ENCODE measurements around the gene HMOX1. TPM values are rescaled to one million over a fixed set of nuclear protein-coding genes. Genes with fewer than 3 reads are reported as not detected.

Gene HMOX1
- total RNA-seq, 1 experiment from 2014 or later = 93.0 TPM

DNA sequence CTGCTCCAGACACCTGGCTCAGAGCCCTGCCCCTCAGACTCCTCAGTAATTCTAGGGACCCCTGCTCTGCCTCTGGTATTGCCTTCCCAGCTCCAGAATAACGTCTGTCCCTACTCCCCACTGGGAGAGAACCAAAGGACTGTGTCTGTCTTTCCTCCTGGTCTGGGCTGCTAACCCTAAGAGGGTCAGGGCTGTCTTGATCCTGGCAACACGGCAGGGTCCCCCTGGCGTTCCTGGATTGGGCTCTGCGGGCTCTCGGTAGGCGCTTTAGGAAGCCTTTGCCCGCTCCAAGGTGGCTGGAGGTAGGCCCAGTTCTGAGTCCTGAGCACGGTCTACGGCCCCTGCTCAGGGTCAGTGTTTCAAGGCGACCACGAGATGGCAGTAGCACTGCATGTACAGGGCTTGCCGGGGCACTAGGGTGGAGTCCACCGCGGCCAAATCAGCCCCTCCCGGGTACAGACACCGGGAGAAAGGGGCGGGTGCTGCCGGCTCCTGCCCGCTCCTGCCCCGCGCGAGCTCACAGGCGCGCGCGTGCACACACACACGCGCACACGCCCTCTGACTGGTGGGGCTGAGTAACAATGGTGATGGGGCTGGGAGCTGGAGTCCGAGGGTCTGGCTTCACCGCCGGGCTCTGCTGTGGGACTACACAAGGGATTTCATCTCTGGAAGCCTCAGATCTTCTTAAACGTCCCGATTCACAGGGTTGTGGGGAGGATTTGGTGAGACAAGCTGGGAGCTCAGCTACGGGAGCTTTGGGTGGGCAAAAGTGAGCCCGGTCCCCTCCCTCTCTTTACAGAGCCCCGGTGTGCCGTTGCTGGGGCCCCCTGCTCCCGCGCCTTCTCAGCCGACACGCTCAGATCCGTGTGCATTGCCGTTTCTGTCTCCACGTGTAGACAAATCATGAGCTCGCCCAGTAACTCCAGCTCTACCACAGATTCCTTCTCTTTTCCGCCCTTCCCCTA lies 30.1 kb upstream of the HMOX1 start:
- no peaks in the 10 kb centered on the region for H3K27me3 ChIP-seq (replicated peaks; ENCODE audit: control insufficient read depth, insufficient read depth, low read length)
- peak overlapping the region; percentile 43 for H3K4me3 ChIP-seq (ENCODE audit: low read depth, low read length)
- H3K9me3 Mint-ChIP-seq (ENCODE audit: unreplicated experiment) = no peaks in the 10 kb centered on the region
- intact Hi-C loops (cut with micrococcal nuclease; ENCODE audit: unreplicated experiment) = loop anchor here (1.0 to 5.0 kb wide), 6 partner anchors 30 to 272 kb away; partner anchors contain the start of gene HMOX1
- TF ChIP-seq, protein P1, sequence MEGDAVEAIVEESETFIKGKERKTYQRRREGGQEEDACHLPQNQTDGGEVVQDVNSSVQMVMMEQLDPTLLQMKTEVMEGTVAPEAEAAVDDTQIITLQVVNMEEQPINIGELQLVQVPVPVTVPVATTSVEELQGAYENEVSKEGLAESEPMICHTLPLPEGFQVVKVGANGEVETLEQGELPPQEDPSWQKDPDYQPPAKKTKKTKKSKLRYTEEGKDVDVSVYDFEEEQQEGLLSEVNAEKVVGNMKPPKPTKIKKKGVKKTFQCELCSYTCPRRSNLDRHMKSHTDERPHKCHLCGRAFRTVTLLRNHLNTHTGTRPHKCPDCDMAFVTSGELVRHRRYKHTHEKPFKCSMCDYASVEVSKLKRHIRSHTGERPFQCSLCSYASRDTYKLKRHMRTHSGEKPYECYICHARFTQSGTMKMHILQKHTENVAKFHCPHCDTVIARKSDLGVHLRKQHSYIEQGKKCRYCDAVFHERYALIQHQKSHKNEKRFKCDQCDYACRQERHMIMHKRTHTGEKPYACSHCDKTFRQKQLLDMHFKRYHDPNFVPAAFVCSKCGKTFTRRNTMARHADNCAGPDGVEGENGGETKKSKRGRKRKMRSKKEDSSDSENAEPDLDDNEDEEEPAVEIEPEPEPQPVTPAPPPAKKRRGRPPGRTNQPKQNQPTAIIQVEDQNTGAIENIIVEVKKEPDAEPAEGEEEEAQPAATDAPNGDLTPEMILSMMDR (IDR thresholded peaks at IDR 0.05; ENCODE audit: insufficient read depth in 1 of 2, low read depth in 1 of 2, low read length in 1 of 2, severe bottlenecking in 1 of 2, unreplicated experiment in 1 of 2) = peak; percentile 87 to 93
- CTCF ChIA-PET = interaction anchor here (0.6 to 1.6 kb wide), 14 partner anchors 9 to 774 kb away, joined by 3 to 6 read pairs (median 4); partner anchors contain the start of genes HMOX1, MCM5 and TOM1
- H3K36me3 ChIP-seq (ENCODE audit: control insufficient read depth, insufficient read depth, low read length) = no peaks in the 10 kb centered on the region
- H3K9me3 ChIP-seq = peaks cover 3% of the 10 kb centered on the region; the same call in 1 of the 2 replicates
- peak overlapping the region; percentile 77 for H3K4me3 Mint-ChIP-seq (ENCODE audit: unreplicated experiment)
- peak overlapping the region; percentile 15 for H3K27ac Mint-ChIP-seq (ENCODE audit: unreplicated experiment)
- BruUV-seq (replicated peaks) = no TSS peak
- POLR2A ChIA-PET = interaction anchor here (0.5 to 0.6 kb wide), 2 partner anchors 367 to 711 kb away, joined by 4 to 5 read pairs; no protein-coding TSS in a partner anchor
- peaks cover 25% of the 10 kb centered on the region for H3K36me3 Mint-ChIP-seq (ENCODE audit: insufficient read depth, unreplicated experiment)
- peaks cover 4% of the 10 kb centered on the region for H3K4me1 Mint-ChIP-seq (ENCODE audit: low read depth, unreplicated experiment)
- peaks cover 10% of the 10 kb centered on the region for H3K4me1 ChIP-seq
- DNase-seq = peak; percentile 91 to 94
- no peaks in the 10 kb centered on the region for H3K27me3 Mint-ChIP-seq (ENCODE audit: insufficient read depth, unreplicated experiment)

DNA sequence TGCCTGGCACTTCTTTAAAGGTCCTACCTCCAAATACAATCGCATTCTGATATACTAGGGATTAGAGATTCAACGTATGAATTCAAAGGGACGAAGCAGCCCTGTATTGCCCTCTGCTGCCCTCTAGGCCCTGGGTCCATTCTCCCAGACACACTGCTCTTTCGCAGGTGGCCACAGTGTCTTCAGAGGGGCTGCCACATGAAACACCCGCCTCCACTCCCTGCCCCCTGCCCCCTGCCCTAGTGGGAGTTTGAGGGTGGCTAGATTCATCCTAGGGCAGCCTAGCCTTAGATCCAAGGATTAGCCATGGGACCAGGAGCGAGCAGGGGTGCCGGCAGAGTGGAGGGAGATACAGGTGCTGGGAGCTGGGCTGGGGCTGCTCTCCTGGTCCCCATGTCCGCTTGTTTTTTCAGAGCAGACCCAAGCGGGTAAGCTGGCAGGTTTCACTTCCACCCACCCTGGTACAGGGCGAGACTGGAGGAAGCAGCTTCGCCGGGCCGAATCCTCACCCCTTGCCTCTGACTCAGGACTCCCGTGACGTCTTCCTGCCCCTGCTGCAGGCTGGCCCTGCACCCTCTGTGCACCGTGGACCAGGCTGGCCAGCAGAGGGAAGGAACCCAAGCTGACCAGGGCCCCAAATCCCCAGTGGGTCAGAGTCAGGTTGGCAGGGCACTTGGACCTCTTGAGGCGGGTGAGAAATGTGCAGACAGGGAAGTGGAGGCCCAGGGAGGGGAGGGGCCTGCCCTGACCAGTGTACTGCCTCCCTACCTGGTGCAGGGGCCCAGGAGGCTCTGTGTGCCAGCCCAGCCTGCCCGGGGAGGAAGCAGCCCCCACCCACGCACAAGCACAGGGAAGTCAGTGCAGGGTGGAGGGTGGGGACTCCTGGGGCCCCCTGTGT lies 28.4 kb upstream of the HMOX1 start:
- H3K9me3 ChIP-seq = peaks cover 3% of the 10 kb centered on the region; the same call in 1 of the 2 replicates
- POLR2A ChIA-PET = no interaction called here
- no peak overlapping the region for H3K4me3 ChIP-seq (ENCODE audit: low read depth, low read length)
- peaks cover 10% of the 10 kb centered on the region for H3K4me1 ChIP-seq
- intact Hi-C loops (cut with micrococcal nuclease; ENCODE audit: unreplicated experiment) = loop anchor here (5.0 kb wide), 3 partner anchors 45 to 80 kb away; no protein-coding TSS in a partner anchor
- TF ChIP-seq, protein P1 (IDR thresholded peaks at IDR 0.05; ENCODE audit: insufficient read depth in 1 of 2, low read depth in 1 of 2, low read length in 1 of 2, severe bottlenecking in 1 of 2, unreplicated experiment in 1 of 2) = peak; percentile 24 to 45
- Mint-ChIP-seq H3K4me3 (ENCODE audit: unreplicated experiment) (no peak overlapping the region), H3K27me3 (ENCODE audit: insufficient read depth, unreplicated experiment) (no peaks in the 10 kb centered on the region), H3K36me3 (ENCODE audit: insufficient read depth, unreplicated experiment) (peaks cover 25% of the 10 kb centered on the region), H3K4me1 (ENCODE audit: low read depth, unreplicated experiment) (peaks cover 7% of the 10 kb centered on the region), H3K9me3 (ENCODE audit: unreplicated experiment) (no peaks in the 10 kb centered on the region), H3K27ac (ENCODE audit: unreplicated experiment) (no peak overlapping the region)
- BruUV-seq (replicated peaks) = TSS peak; percentile 13
- no peaks in the 10 kb centered on the region for H3K36me3 ChIP-seq (ENCODE audit: control insufficient read depth, insufficient read depth, low read length)
- no peaks in the 10 kb centered on the region for H3K27me3 ChIP-seq (replicated peaks; ENCODE audit: control insufficient read depth, insufficient read depth, low read length)
- CTCF ChIA-PET = interaction anchor here (0.6 kb wide), 1 partner anchor 154 kb away, joined by 3 read pairs; no protein-coding TSS in a partner anchor
- DNase-seq = no peak
